Femur (tissue), 1 donor: ENCODE measurements around the gene CAMSAP3.
"Not testable (repeated sequence)": the region's sequence is repeated elsewhere in the genome, so short reads cannot be mapped to it uniquely, and the experiment has no call there.

Experiments used
- DNase-seq: peaks from one replicate; pipeline ENCODE4 v3.0.0-alpha.2; 2017

CAMSAP3 gene

GRCh38 chr19:7595466-7596133 lies at the start of gene CAMSAP3:
Gene CAMSAP3, plus strand, starts transcription at chr19:7595863. Its CDS starts 140 bp downstream, at chr19:7596003.
- DNase-seq: no peak

DNA sequence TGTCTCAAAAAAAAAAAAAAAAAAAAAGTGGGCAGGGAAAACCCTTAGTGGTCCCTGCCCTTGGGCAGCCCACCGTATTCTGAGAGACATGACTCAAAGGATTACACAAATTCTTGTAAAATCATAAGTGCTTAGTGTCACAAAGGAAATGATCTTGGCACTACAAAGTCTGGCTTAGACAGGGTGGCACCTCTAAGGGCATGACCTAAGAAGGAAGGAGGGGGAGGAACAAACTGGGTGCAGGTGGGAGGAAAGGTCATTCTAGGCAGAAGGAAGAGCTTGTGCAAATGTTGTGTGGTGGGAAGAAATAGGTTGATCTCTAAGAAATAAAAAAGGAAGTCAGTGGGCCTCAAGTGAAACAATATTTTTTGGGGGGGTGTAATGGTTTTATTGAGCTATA lies 49.8 kb upstream of the CAMSAP3 start:
- no peak for DNase-seq

DNA sequence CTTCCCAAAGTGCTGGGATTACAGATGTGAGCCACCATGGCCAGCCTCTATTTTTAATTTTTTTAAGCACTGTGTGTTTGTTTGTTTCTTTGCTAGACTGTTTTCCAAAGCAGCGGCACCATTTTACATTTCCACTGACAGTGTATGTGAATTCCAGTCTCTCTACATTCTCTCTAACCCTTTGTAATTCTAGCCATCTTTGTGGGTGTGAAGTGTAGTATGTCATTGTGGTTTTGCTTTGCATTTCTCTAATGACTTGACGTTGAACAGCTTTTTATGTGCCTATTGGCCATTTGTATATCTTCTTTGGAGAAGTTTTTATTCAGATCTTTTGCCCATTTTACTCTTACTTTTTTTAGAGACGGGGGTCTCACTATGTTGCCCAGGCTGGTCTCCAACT lies 48.5 kb upstream of the CAMSAP3 start:
- no peak for DNase-seq

DNA sequence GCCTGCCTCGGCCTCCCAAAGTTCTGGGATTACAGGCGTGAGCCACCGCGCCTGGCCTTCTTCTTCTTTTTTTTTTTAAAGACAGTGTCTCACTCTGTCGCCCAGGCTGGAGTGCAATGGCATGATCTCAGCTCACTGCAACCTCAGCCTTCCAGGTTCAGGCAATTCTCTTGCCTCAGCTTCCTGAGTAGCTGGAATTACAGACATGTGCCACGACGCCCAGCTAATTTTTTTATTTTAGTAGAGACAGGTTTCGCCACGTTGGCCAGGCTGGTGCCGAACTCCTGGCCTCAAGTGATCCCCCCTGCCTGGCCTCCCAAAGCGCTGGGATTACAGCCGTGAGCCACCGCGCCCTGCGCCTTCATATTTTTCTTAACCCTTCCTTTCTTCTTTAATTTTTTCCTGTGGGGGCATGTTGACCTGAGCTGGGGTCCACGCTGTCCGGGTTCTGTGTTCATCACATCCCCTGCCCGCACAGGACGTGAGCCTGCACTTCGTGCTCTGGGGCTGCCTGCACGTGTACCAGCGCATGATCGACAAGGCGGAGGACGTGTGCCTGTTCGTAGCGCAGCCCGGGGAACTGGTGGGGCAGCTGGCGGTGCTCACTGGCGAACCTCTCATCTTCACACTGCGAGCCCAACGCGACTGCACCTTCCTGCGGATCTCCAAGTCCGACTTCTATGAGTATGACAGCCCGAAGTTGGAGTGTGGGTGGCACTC lies 46.1 kb upstream of the CAMSAP3 start:
- no peak for DNase-seq

DNA sequence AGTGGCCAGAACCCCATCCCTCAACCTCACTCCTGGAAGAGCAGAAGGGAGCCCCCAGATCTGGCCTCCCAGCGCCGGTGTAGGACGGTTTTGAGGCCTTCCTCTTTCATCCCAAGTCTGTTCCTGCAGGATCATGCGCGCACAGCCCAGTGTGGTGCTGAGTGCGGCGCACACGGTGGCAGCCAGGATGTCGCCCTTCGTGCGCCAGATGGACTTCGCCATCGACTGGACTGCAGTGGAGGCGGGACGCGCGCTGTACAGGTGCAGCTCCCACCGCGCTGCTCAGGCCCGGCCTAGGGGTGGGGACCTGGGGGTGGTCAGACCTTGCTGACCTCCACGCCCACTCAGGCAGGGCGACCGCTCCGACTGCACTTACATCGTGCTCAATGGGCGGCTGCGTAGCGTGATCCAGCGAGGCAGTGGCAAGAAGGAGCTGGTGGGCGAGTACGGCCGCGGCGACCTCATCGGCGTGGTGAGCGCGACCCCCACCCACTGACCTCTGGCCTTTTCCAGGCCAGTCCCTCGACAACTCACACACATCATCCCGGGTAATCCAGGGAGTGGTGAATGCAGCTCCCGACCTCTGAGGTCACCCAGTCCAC lies 45.4 kb upstream of the CAMSAP3 start:
- DNase-seq: peak; percentile 23

DNA sequence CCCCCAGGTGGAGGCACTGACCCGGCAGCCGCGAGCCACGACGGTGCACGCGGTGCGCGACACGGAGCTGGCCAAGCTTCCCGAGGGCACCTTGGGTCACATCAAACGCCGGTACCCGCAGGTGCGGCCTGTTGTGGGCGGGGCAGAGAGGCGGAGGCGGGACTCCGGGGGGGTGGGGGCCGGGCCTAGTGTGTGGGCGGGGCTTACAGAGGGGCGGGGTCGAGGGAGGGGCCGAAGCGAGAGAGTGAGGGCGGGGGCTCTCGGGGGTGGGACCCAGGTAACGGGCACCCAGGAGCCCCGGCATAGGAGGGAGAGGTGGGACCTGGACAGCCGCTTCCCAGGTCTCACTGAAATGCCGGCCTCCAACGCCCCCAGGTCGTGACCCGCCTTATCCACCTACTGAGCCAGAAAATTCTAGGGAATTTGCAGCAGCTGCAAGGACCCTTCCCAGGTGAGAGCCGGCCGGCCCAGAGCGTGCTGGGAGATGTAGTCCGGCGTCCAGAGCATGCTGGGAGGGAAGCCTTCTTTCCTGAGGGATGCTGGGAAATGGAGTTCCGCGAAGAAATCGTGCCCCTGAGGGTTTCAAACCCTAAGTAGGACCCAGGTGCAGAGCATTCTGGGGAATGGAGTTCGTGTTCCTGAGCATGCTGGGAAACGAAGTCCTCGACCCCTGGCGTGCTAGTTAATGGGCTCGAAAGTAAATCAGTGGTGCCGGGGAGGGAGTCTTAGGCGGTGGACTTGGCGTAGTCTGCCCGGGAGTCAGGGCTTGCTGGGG lies 44.5 kb upstream of the CAMSAP3 start:
- peak; percentile 85 for DNase-seq

DNA sequence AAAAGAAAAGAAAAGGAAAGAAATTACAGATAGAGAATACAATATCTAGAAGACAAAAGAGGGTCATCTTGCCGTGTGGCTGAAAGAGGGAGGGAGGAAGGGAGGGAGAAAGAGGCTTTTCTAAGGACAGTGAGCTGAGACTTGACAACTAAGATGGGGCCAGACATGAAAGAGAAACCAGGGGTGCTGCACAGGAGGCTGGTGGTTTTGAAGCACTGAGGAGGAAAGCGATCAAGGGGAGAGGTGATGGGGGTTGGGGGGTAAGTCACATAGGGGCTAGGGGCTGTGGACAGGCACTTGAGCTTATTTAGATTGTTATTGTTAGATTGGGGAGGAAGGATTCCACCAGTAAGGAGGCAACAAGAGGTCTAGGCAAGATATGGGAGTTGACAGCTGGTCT lies 42.9 kb upstream of the CAMSAP3 start:
- no peak for DNase-seq

DNA sequence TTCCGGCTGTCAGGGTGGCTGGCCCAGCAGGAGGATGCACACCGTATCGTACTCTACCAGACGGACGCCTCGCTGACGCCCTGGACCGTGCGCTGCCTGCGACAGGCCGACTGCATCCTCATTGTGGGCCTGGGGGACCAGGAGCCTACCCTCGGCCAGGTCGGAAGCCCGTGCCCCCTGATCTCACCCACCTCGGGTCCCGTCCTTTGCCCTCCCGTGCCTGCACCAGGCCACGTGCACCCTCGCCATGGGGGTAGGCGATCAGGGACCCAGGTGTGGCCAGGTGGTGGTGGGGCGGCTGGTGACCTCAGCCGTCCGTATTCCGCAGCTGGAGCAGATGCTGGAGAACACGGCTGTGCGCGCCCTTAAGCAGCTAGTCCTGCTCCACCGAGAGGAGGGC lies 41.1 kb upstream of the CAMSAP3 start:
- DNase-seq: no peak

GRCh38 chr19:7554990-7555864 lies 40.4 kb upstream of the CAMSAP3 start:
- DNase-seq: no peak

GRCh38 chr19:7556696-7557315 lies 38.9 kb upstream of the CAMSAP3 start:
- DNase-seq: no peak

DNA sequence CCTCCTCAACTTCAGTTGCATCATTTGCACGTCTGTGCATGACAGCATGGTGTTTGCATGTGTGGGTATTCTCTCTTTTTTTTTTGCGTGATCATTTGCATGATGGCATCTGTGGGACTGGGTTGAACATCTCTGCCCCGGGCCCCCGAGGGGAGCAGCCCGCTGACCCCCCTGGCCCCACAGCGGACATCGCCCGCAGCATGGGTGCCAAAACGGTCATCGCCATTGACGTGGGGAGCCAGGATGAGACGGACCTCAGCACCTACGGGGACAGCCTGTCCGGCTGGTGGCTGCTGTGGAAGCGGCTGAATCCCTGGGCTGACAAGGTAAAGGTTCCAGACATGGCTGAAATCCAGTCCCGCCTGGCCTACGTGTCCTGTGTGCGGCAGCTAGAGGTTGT lies 37.0 kb upstream of the CAMSAP3 start:
- DNase-seq: no peak

DNA sequence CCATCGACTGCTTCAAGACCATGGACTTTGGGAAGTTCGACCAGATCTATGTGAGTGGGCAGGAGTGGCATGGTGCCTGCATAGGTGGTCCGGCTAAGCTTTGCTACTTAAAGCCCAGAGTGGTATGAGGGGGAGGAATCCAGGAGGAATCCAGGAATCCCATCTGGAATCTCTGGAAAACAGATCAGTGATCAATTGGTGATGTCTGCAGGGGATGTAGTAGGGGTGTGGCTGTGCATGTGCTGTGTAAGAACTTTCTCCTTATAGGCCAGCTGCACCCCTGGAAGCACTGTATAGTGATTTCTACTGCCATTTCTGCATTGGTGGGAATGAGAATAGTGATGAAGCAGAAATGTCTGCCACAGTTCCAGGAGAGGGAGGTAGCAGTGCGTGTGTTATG lies 36.6 kb upstream of the CAMSAP3 start:
- no peak for DNase-seq

- no peak for DNase-seq
Observed at GRCh38 chr19:7560255-7560654, 35.4 kb upstream of the CAMSAP3 start.

GRCh38 chr19:7561325-7561724 lies 34.3 kb upstream of the CAMSAP3 start:
- no peak for DNase-seq

GRCh38 chr19:7562646-7563393 lies 32.8 kb upstream of the CAMSAP3 start:
- no peak for DNase-seq

DNA sequence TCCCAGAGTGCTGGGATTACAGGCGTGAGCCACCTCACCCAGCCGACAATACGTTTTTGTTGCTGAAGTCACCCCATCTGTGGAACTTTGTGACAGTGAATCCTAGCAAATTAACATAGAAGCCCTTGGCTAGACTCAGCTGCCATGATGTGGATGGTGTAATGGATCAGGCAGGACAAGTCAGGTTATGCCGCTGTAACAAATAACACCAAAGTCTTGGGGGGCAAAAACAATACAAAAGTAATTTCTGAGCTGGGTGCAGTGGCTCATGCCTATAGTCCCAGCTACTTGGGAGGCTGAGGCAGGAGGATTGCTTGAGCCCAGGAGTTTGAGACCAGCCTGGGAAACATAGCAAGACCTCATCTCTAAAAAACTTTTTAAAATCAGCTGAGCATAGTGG lies 30.8 kb upstream of the CAMSAP3 start:
- no peak for DNase-seq

- no peak for DNase-seq
Observed at GRCh38 chr19:7565332-7565731, 30.3 kb upstream of the CAMSAP3 start.

GRCh38 chr19:7570761-7571160 lies 24.9 kb upstream of the CAMSAP3 start:
- DNase-seq: no peak

DNA sequence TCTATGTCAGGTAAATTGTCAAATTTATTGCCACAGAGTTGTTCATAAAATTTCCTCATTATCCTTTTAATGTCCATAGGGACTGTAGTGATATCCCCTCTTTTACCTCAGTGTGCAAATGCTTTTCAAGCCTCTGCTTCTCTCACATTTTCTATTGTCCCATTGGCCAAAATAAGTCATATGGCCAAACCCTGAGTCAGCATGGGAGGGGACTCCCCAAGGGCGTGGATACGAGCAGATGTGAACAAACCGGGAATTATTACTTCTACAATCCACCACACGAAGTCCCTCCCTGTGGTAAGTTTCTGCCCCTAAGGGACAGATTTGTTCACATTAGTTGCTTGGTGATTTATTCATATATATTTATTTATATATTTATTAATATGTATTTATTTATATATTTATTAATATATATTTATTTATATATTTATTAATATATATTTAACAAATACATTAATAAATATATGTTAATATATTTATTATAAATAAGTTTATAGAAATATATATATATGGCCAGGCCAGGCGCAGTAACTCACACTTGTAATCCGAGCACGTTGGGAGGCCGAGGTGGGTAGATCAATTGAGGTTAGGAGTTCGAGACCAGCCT lies 20.1 kb upstream of the CAMSAP3 start:
- no peak for DNase-seq

DNA sequence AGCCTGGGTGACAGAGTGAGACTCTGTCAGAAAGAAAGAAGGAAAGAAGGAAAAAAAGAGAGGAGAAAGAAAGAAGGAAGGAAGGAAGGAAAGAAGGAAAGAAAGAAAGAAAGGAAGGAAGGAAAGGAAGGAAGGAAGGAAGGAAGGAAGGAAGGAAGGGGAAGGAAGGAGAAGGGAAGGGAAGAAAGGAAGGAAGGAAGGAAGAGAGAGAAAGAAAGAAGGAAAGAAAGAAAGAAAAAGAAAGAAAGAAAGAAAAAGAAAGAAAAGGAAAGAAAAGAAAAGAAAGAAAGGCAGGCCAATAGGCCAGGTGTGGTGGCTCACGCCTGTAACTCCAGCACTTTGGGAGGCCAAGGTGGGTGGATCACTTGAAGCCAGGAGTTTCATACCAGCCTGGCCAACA lies 18.2 kb upstream of the CAMSAP3 start:
- DNase-seq: not testable (repeated sequence)

DNA sequence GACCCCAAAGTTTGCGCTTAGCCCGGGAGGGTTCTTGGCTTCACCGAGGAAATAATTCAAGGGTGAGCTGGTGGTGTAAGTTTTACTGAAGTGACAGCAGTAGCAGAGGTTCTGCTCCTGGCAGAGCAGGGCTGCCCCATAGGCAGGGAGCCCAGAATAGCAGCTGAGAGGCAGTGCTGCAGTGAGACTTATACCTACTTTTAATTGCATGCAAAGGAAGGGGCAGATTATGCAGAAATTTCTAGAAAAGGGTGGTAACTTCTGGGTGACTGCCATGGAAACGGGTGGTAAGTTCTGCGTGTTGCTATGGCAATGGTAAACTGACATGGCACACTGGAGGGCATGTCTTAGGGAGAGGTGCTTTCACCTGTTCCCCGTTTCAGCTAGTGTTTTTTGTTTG lies 17.5 kb upstream of the CAMSAP3 start:
- no peak for DNase-seq
